GM21390 (cell line): ENCODE measurements around the gene TPT1.

Experiments
- ATAC-seq: cut with Tn5 transposase; IDR thresholded peaks from one replicate; pipeline ENCODE4 v1.9.1; 2021; ENCODE audit not compliant: unreplicated experiment

Gene TPT1

GRCh38 chr13:45336025-45336800 lies 4.8 kb downstream of the TPT1 start:
- ATAC-seq = no peak

GRCh38 chr13:45335397-45336024 lies 5.5 kb downstream of the TPT1 start:
- ATAC-seq = no peak

- ATAC-seq = no peak
Observed at GRCh38 chr13:45333977-45334922, 6.7 kb downstream of the TPT1 start.

GRCh38 chr13:45333251-45333976 lies 7.6 kb downstream of the TPT1 start:
- no peak for ATAC-seq

GRCh38 chr13:45332831-45333219 lies 8.2 kb downstream of the TPT1 start:
- ATAC-seq = no peak

GRCh38 chr13:45332036-45332830 lies 8.8 kb downstream of the TPT1 start:
- no peak for ATAC-seq

- no peak for ATAC-seq
Observed at GRCh38 chr13:45331692-45332035, 9.3 kb downstream of the TPT1 start.

GRCh38 chr13:45331123-45331619 lies 9.8 kb downstream of the TPT1 start:
- ATAC-seq = no peak

- no peak for ATAC-seq
Observed at GRCh38 chr13:45328661-45329111, 12.3 kb downstream of the TPT1 start.

GRCh38 chr13:45327253-45327955 lies 13.6 kb downstream of the TPT1 start:
- no peak for ATAC-seq

- no peak for ATAC-seq
Observed at GRCh38 chr13:45325806-45326205, 15.2 kb downstream of the TPT1 start.

- no peak for ATAC-seq
Observed at GRCh38 chr13:45320876-45321629, 19.9 kb downstream of the TPT1 start.

GRCh38 chr13:45316996-45317395 lies 24.0 kb downstream of the TPT1 start:
- no peak for ATAC-seq

GRCh38 chr13:45316338-45316737 lies 24.6 kb downstream of the TPT1 start:
- no peak for ATAC-seq

- ATAC-seq = no peak
Observed at GRCh38 chr13:45315520-45316167, 25.3 kb downstream of the TPT1 start.

- ATAC-seq = no peak
Observed at GRCh38 chr13:45314822-45315221, 26.2 kb downstream of the TPT1 start.

GRCh38 chr13:45310341-45311131 lies 30.4 kb downstream of the TPT1 start:
- peak; percentile 34 for ATAC-seq
